Loucy (cell line): Measurements from ENCODE around the gene RNF7.

Experiments used
- CTCF ChIP-seq: fragments of 200-600 bp; sonication (generic); conservative IDR thresholded peaks from 2 replicates; pipeline ENCODE4 v1.5.1; 2014; ENCODE audit warnings: mild to moderate bottlenecking, antibody characterized with exemption, low read length
- EZH2phosphoT487 ChIP-seq: fragments of 200-600 bp; IDR thresholded peaks from 2 replicates; pipeline ENCODE4 v1.6.1; 2018; ENCODE audit warnings: antibody characterized with exemption, mild to moderate bottlenecking, moderate library complexity, borderline replicate concordance

- TF ChIP-seq CTCF (no peak), EZH2phosphoT487 (no peak)
Measured at GRCh38 chr3:141746962-141747361, 8.9 kb downstream of the RNF7 start.
